ENCODE results near the gene RGS7BP. TPM values are rescaled to one million over a fixed set of nuclear protein-coding genes. Genes with fewer than 3 reads are reported as not detected.

Gene RGS7BP
- total RNA-seq, 1 donor from 2014 or later: not detected

- intact Hi-C loops (cut with micrococcal nuclease): loop anchor here (10.0 kb wide), 1 partner anchor 405 kb away; no protein-coding TSS in a partner anchor
Observed at GRCh38 chr5:64629841-64630240, 124.0 kb downstream of the RGS7BP start.

- intact Hi-C loops (cut with micrococcal nuclease): loop anchor here (10.0 kb wide), 1 partner anchor 403 kb away; no protein-coding TSS in a partner anchor
Observed at GRCh38 chr5:64632251-64632650, 126.4 kb downstream of the RGS7BP start.

GRCh38 chr5:64634997-64635686 lies 129.3 kb downstream of the RGS7BP start:
- intact Hi-C loops (cut with micrococcal nuclease): loop anchor here (1.0 to 10.0 kb wide), 4 partner anchors 133 to 848 kb away; partner anchors contain the start of genes CWC27 and SREK1IP1

- intact Hi-C loops (cut with micrococcal nuclease): loop anchor here (10.0 kb wide), 1 partner anchor 398 kb away; no protein-coding TSS in a partner anchor
Observed at GRCh38 chr5:64637144-64637543, 131.3 kb downstream of the RGS7BP start.

- intact Hi-C loops (cut with micrococcal nuclease): loop anchor here (10.0 kb wide), 1 partner anchor 397 kb away; no protein-coding TSS in a partner anchor
Observed at GRCh38 chr5:64637837-64638443, 132.1 kb downstream of the RGS7BP start.

GRCh38 chr5:64644831-64645230 lies 139.0 kb downstream of the RGS7BP start:
- intact Hi-C loops (cut with micrococcal nuclease): no loop called here

GRCh38 chr5:64646169-64646568 lies 140.4 kb downstream of the RGS7BP start:
- intact Hi-C loops (cut with micrococcal nuclease): no loop called here

GRCh38 chr5:64649512-64649911 lies 143.7 kb downstream of the RGS7BP start:
- intact Hi-C loops (cut with micrococcal nuclease): no loop called here

GRCh38 chr5:64653766-64654560 lies 148.1 kb downstream of the RGS7BP start:
- intact Hi-C loops (cut with micrococcal nuclease): no loop called here

- intact Hi-C loops (cut with micrococcal nuclease): no loop called here
Observed at GRCh38 chr5:64654561-64654938, 148.7 kb downstream of the RGS7BP start.

- intact Hi-C loops (cut with micrococcal nuclease): no loop called here
Observed at GRCh38 chr5:64655596-64655995, 149.8 kb downstream of the RGS7BP start.

GRCh38 chr5:64659289-64659688 lies 153.5 kb downstream of the RGS7BP start:
- intact Hi-C loops (cut with micrococcal nuclease): no loop called here

Other genes starting within 250 kb of the RGS7BP start
- not detected in 2 replicates for gene SHISAL2B, start 184.5 kb downstream of the RGS7BP start, total RNA-seq